Measurements from ENCODE around the gene SLC1A4. TPM values are rescaled to one million over a fixed set of nuclear protein-coding genes. Genes with fewer than 3 reads are reported as not detected.

The SLC1A4 gene
- total RNA-seq, 1 experiment from 2014 or later, result 12.9 TPM

DNA sequence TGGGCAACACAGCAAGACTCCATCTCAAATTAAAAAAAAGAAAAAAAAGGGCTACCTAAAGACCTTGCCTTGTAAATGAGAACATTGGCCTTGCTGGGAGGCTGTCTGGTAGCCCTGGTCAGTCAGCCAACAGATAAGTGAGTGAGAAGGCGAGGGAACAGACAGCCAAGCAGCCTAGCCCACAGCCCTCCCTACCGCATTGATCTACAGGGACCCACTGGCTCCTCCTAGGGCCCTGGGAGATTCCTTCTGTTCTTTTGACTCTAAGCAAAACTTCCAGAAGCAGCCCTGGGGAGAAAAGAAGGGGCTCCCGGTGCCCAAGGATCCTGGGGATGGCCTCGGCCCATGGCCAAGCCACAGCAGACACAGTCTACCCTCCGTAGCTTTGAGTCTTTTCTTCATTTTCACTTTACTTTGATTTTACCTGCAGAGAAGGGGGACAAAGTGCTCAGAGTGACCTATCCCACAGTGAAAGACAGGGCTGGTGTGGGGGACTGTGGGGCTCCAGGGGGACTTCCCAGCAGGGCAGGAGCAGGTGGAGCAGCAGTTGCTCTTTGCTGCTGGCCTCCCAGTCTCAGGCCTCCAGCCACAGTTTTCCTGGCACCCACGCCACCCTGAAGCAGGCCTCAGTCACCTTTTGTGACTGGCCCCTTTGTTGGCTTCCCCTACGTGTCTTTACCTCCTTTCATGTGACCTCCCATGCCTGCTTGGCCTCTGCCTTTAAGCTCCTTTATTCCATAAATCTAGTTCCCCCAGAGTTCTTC lies 72.1 kb downstream of the SLC1A4 start:
- ChIA-PET CTCF (no interaction called here), POLR2A (interaction anchor here (0.6 kb wide), 1 partner anchor 62 kb away, joined by 6 read pairs; no protein-coding TSS in a partner anchor)
- TF ChIP-seq, protein P1, sequence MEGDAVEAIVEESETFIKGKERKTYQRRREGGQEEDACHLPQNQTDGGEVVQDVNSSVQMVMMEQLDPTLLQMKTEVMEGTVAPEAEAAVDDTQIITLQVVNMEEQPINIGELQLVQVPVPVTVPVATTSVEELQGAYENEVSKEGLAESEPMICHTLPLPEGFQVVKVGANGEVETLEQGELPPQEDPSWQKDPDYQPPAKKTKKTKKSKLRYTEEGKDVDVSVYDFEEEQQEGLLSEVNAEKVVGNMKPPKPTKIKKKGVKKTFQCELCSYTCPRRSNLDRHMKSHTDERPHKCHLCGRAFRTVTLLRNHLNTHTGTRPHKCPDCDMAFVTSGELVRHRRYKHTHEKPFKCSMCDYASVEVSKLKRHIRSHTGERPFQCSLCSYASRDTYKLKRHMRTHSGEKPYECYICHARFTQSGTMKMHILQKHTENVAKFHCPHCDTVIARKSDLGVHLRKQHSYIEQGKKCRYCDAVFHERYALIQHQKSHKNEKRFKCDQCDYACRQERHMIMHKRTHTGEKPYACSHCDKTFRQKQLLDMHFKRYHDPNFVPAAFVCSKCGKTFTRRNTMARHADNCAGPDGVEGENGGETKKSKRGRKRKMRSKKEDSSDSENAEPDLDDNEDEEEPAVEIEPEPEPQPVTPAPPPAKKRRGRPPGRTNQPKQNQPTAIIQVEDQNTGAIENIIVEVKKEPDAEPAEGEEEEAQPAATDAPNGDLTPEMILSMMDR (IDR thresholded peaks at IDR 0.05), result no peak
- no peak overlapping the region for H3K27ac ChIP-seq (ENCODE audit: low read length)
- H3K27me3 ChIP-seq (ENCODE audit: control insufficient read depth, insufficient read depth, low read length), result no peaks in the 10 kb centered on the region
- H3K36me3 ChIP-seq (ENCODE audit: control insufficient read depth, insufficient read depth, low read length), result no peaks in the 10 kb centered on the region; the same call in 1 of the 2 replicates
- DNase-seq (ENCODE audit: low read depth, low spot score) (no peak), ATAC-seq (no peak)
- H3K9me3 ChIP-seq (ENCODE audit: control insufficient read depth, insufficient read depth, low read depth, low read length), result no peaks in the 10 kb centered on the region
- no TSS peak for BruUV-seq (replicated peaks)
- in situ Hi-C loops (cut with HindIII; ENCODE audit: low pct_unique_long_range_greater_than_20kb, low sequenced_read_pairs), result no loop called here
- no peak overlapping the region for H3K4me3 ChIP-seq (ENCODE audit: low read depth in 2 of 2, low read length in 2 of 2)
- peaks cover 16% of the 10 kb centered on the region for H3K4me1 ChIP-seq (ENCODE audit: control insufficient read depth, insufficient read depth, low read length)
- intact Hi-C loops (cut with micrococcal nuclease; ENCODE audit: unreplicated experiment), result no loop called here

DNA sequence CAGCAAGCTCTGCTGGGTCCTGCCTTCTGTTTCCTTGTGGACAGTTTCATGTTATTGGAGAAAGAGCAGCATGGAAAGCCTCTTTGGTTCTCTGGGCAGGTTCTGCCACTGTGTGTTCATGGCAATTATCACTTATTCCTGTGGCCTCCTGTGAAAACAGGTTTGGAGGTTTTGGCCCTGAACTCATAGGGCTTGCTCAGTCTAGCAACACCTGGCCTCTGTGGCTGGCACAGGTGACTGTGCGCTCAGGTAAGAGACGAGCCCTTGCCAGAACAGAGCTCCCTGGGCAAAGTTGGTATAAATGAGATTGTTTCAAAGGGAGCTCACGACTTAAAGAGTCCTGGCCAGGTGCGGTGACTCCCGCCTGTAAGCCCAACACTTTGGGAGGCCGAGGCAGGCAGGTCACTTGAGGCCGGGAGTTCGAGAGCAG lies 72.7 kb downstream of the SLC1A4 start:
- intact Hi-C loops (cut with micrococcal nuclease; ENCODE audit: unreplicated experiment), result no loop called here
- DNase-seq (ENCODE audit: low read depth, low spot score), result no peak
- H3K9me3 ChIP-seq (ENCODE audit: control insufficient read depth, insufficient read depth, low read depth, low read length), result no peaks in the 10 kb centered on the region

DNA sequence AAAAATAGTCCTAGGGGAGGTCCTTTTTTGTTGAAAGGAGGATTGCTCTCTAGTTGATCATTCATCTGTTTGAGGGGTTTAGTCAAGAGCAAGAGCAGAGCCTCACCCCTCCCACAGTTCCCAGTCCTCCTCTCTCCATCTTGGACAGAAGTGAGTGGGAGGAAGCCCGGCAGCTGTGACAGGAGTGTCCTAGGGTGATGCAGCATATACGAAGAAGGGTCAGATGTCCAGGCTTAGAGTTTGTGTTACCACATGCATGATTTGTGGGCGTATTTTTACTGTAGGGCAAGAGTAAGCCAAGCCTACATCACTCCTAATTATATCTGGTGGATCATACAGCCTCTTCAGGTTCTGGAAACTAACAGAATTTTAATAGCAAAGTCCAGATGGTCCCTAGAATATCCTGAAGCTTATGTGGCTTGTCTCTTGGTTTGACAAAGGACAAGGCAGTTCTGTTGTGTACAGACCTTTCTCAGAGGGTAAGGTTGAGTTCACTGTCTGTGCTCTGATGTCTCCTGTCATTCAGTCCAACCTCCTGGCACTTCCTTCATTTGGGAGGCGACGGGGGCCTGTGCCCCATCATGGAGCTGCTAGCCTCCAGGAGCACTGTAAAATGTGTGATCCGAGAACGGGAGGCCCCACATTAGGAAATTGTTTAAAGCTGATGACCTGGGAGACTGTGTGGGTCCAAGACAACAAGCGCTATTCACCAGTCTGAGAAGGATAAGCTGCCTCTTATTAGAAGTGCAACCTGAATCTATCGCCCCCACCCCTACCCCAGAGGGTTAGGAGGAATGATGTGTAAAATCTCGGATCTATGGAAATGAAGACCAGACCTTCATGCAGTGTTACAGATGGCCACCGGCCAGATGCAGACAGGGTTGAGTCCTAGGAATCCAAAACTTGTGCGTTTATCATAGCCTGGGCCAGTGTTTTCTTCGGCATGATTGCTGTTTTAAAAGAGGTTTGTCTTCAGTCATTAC lies 73.9 kb downstream of the SLC1A4 start:
- no TSS peak for BruUV-seq (replicated peaks)
- in situ Hi-C loops (cut with HindIII; ENCODE audit: low pct_unique_long_range_greater_than_20kb, low sequenced_read_pairs), result no loop called here
- DNase-seq (ENCODE audit: low read depth, low spot score) (no peak), ATAC-seq (no peak)
- Histone ChIP-seq H3K4me3 (ENCODE audit: low read depth in 2 of 2, low read length in 2 of 2) (no peak overlapping the region), H3K27me3 (ENCODE audit: control insufficient read depth, insufficient read depth, low read length) (no peaks in the 10 kb centered on the region), H3K4me1 (ENCODE audit: control insufficient read depth, insufficient read depth, low read length) (peaks cover 8% of the 10 kb centered on the region), H3K36me3 (ENCODE audit: control insufficient read depth, insufficient read depth, low read length) (no peaks in the 10 kb centered on the region), H3K9me3 (ENCODE audit: control insufficient read depth, insufficient read depth, low read depth, low read length) (no peaks in the 10 kb centered on the region), H3K27ac (ENCODE audit: low read length) (no peak overlapping the region)
- CTCF ChIA-PET, result interaction anchor here (0.5 to 1.1 kb wide), 2 partner anchors 116 to 173 kb away, joined by 3 read pairs; no protein-coding TSS in a partner anchor
- intact Hi-C loops (cut with micrococcal nuclease; ENCODE audit: unreplicated experiment), result no loop called here
- no peak for TF ChIP-seq POLR2AphosphoS5 (IDR thresholded peaks at IDR 0.05; ENCODE audit: low read depth, low read length)
- TF ChIP-seq, protein P1 (IDR thresholded peaks at IDR 0.05), result no peak
- TF ChIP-seq TCF7L2 (IDR thresholded peaks at IDR 0.05; ENCODE audit: low read depth, low read length), result no peak
- TF ChIP-seq, protein P2, sequence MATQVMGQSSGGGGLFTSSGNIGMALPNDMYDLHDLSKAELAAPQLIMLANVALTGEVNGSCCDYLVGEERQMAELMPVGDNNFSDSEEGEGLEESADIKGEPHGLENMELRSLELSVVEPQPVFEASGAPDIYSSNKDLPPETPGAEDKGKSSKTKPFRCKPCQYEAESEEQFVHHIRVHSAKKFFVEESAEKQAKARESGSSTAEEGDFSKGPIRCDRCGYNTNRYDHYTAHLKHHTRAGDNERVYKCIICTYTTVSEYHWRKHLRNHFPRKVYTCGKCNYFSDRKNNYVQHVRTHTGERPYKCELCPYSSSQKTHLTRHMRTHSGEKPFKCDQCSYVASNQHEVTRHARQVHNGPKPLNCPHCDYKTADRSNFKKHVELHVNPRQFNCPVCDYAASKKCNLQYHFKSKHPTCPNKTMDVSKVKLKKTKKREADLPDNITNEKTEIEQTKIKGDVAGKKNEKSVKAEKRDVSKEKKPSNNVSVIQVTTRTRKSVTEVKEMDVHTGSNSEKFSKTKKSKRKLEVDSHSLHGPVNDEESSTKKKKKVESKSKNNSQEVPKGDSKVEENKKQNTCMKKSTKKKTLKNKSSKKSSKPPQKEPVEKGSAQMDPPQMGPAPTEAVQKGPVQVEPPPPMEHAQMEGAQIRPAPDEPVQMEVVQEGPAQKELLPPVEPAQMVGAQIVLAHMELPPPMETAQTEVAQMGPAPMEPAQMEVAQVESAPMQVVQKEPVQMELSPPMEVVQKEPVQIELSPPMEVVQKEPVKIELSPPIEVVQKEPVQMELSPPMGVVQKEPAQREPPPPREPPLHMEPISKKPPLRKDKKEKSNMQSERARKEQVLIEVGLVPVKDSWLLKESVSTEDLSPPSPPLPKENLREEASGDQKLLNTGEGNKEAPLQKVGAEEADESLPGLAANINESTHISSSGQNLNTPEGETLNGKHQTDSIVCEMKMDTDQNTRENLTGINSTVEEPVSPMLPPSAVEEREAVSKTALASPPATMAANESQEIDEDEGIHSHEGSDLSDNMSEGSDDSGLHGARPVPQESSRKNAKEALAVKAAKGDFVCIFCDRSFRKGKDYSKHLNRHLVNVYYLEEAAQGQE (IDR thresholded peaks at IDR 0.05; ENCODE audit: insufficient read depth in 1 of 2, low read depth in 2 of 2, low read length in 1 of 2), result no peak
- no peak for TF ChIP-seq SIN3A (IDR thresholded peaks at IDR 0.05; ENCODE audit: borderline replicate concordance, insufficient read depth, low read depth, low read length)
- POLR2A ChIA-PET, result no interaction called here

More for the DNA sequence above, 72.7 kb downstream of the SLC1A4 start:
- H3K27ac ChIP-seq (ENCODE audit: low read length), result no peak overlapping the region
- POLR2A ChIA-PET, result interaction anchor here (0.6 kb wide), 1 partner anchor 61 kb away, joined by 6 read pairs; no protein-coding TSS in a partner anchor
- H3K4me1 ChIP-seq (ENCODE audit: control insufficient read depth, insufficient read depth, low read length), result peaks cover 16% of the 10 kb centered on the region
- no peak overlapping the region for H3K4me3 ChIP-seq (ENCODE audit: low read depth in 2 of 2, low read length in 2 of 2)
- no peak for TF ChIP-seq POLR2AphosphoS5 (IDR thresholded peaks at IDR 0.05; ENCODE audit: low read depth, low read length)
- in situ Hi-C loops (cut with HindIII; ENCODE audit: low pct_unique_long_range_greater_than_20kb, low sequenced_read_pairs), result no loop called here
- H3K36me3 ChIP-seq (ENCODE audit: control insufficient read depth, insufficient read depth, low read length), result no peaks in the 10 kb centered on the region
- ATAC-seq, result no peak
- CTCF ChIA-PET, result no interaction called here
- no peaks in the 10 kb centered on the region for H3K27me3 ChIP-seq (ENCODE audit: control insufficient read depth, insufficient read depth, low read length)
- no TSS peak for BruUV-seq (replicated peaks)

All from Panc1 (cell line).